HG03558 (cell line): ENCODE measurements around the gene HSDL1.

ENCODE experiments used
- ATAC-seq: cut with Tn5 transposase; IDR thresholded peaks from one replicate; pipeline ENCODE4 v1.9.1; 2021; ENCODE audit warnings: moderate number of reproducible peaks; ENCODE audit not compliant: unreplicated experiment; ENCODE audit errors: extremely low read depth

HSDL1 gene

GRCh38 chr16:84110527-84110926, 34.5 kb downstream of the HSDL1 start:
- ATAC-seq = no peak

GRCh38 chr16:84109598-84110335, 35.2 kb downstream of the HSDL1 start:
- ATAC-seq = no peak

GRCh38 chr16:84107921-84108320, 37.1 kb downstream of the HSDL1 start:
- no peak for ATAC-seq

- ATAC-seq = no peak
Measured at GRCh38 chr16:84105948-84106740, 38.8 kb downstream of the HSDL1 start.

GRCh38 chr16:84105301-84105815, 39.6 kb downstream of the HSDL1 start:
- no peak for ATAC-seq

- ATAC-seq = no peak
Measured at GRCh38 chr16:84104231-84104630, 40.7 kb downstream of the HSDL1 start.

- ATAC-seq = no peak
Measured at GRCh38 chr16:84103678-84104077, 41.3 kb downstream of the HSDL1 start.

- ATAC-seq = no peak
Measured at GRCh38 chr16:84098939-84099338, 46.0 kb downstream of the HSDL1 start.

- no peak for ATAC-seq
Measured at GRCh38 chr16:84096447-84097005, 48.5 kb downstream of the HSDL1 start.

GRCh38 chr16:84095466-84095865, 49.5 kb downstream of the HSDL1 start:
- no peak for ATAC-seq

GRCh38 chr16:84093879-84094270, 51.1 kb downstream of the HSDL1 start:
- no peak for ATAC-seq

GRCh38 chr16:84093120-84093878, 51.7 kb downstream of the HSDL1 start:
- no peak for ATAC-seq

- ATAC-seq = no peak
Measured at GRCh38 chr16:84091460-84091859, 53.5 kb downstream of the HSDL1 start.

- ATAC-seq = no peak
Measured at GRCh38 chr16:84090211-84090610, 54.8 kb downstream of the HSDL1 start.

- peak; percentile 66 for ATAC-seq
Measured at GRCh38 chr16:84088695-84089395, 56.1 kb downstream of the HSDL1 start.

GRCh38 chr16:84087466-84088151, 57.4 kb downstream of the HSDL1 start:
- ATAC-seq = no peak

- no peak for ATAC-seq
Measured at GRCh38 chr16:84087001-84087400, 58.0 kb downstream of the HSDL1 start.

- ATAC-seq = no peak
Measured at GRCh38 chr16:84086341-84086740, 58.6 kb downstream of the HSDL1 start.

- ATAC-seq = no peak
Measured at GRCh38 chr16:84085773-84086172, 59.2 kb downstream of the HSDL1 start.
